Measurements from ENCODE around the gene SLC12A1.

SLC12A1 gene

GRCh38 chr15:48176112-48176511 is 30.0 kb upstream of the SLC12A1 start:
- no peak for TF ChIP-seq ARNTL (CRISPR knock-in tag; IDR thresholded peaks at IDR 0.05; ENCODE audit: borderline replicate concordance, low read depth)
- no peak for TF ChIP-seq BACH2 (CRISPR knock-in tag; IDR thresholded peaks at IDR 0.05; ENCODE audit: borderline replicate concordance)
- no peak for TF ChIP-seq TOX (CRISPR knock-in tag; IDR thresholded peaks at IDR 0.05; ENCODE audit: borderline replicate concordance)
- no peak for TF ChIP-seq OSR1 (CRISPR knock-in tag; IDR thresholded peaks at IDR 0.05)
- TF ChIP-seq ZNF565 (CRISPR knock-in tag; conservative IDR thresholded peaks at IDR 0.05; ENCODE audit: low read depth): no peak
- no peak for TF ChIP-seq CSRNP3 (CRISPR knock-in tag; IDR thresholded peaks at IDR 0.05)
- TF ChIP-seq CREB5 (CRISPR knock-in tag; IDR thresholded peaks at IDR 0.05; ENCODE audit: low read depth): no peak
- TF ChIP-seq POU6F1 (CRISPR knock-in tag; IDR thresholded peaks at IDR 0.05; ENCODE audit: borderline replicate concordance, low read depth): no peak
- no peak for TF ChIP-seq PATZ1 (CRISPR knock-in tag; IDR thresholded peaks at IDR 0.05; ENCODE audit: borderline replicate concordance)
- no peak for ATAC-seq

GRCh38 chr15:48176957-48177356 is 29.1 kb upstream of the SLC12A1 start:
- no peak; the same call in 1 of the 3 replicates for ATAC-seq
- no peak for TF ChIP-seq TCF4 (CRISPR knock-in tag; IDR thresholded peaks at IDR 0.05; ENCODE audit: borderline replicate concordance)
- no peak for TF ChIP-seq ZNF70 (CRISPR knock-in tag; IDR thresholded peaks at IDR 0.05)
- TF ChIP-seq ARNTL (CRISPR knock-in tag; IDR thresholded peaks at IDR 0.05; ENCODE audit: borderline replicate concordance, low read depth): no peak
- no peak for TF ChIP-seq BACH2 (CRISPR knock-in tag; IDR thresholded peaks at IDR 0.05; ENCODE audit: borderline replicate concordance)

GRCh38 chr15:48177383-48177765 is 28.7 kb upstream of the SLC12A1 start:
- ATAC-seq: peak; percentile 89
- TF ChIP-seq ZNF70 (CRISPR knock-in tag; IDR thresholded peaks at IDR 0.05) (no peak), POU6F1 (CRISPR knock-in tag; IDR thresholded peaks at IDR 0.05; ENCODE audit: borderline replicate concordance, low read depth) (no peak), CREB5 (CRISPR knock-in tag; IDR thresholded peaks at IDR 0.05; ENCODE audit: low read depth) (peak; percentile 61; the same call in 1 of the 2 replicates), ZFP30 (CRISPR knock-in tag; IDR thresholded peaks at IDR 0.05) (no peak), CSRNP3 (CRISPR knock-in tag; IDR thresholded peaks at IDR 0.05) (no peak), ZNF565 (CRISPR knock-in tag; conservative IDR thresholded peaks at IDR 0.05; ENCODE audit: low read depth) (0 out of 2 replicates have a peak, but pooled peaks have one; percentile 24), ZNF8 (CRISPR knock-in tag; IDR thresholded peaks at IDR 0.05) (0 out of 2 replicates have a peak, but pooled peaks have one; percentile 30), ARNTL (CRISPR knock-in tag; IDR thresholded peaks at IDR 0.05; ENCODE audit: borderline replicate concordance, low read depth) (no peak)
